HG03025 (cell line): ENCODE data around the gene ACSM5.
"Not testable (repeated sequence)": the region's sequence is repeated elsewhere in the genome, so short reads cannot be mapped to it uniquely, and the experiment has no call there.

Source experiments
- ATAC-seq: cut with Tn5 transposase; IDR thresholded peaks from one replicate; pipeline ENCODE4 v1.9.1; 2021; ENCODE audit warnings: mild to moderate bottlenecking, moderate library complexity; ENCODE audit not compliant: unreplicated experiment, low FRiP score

Gene ACSM5

DNA sequence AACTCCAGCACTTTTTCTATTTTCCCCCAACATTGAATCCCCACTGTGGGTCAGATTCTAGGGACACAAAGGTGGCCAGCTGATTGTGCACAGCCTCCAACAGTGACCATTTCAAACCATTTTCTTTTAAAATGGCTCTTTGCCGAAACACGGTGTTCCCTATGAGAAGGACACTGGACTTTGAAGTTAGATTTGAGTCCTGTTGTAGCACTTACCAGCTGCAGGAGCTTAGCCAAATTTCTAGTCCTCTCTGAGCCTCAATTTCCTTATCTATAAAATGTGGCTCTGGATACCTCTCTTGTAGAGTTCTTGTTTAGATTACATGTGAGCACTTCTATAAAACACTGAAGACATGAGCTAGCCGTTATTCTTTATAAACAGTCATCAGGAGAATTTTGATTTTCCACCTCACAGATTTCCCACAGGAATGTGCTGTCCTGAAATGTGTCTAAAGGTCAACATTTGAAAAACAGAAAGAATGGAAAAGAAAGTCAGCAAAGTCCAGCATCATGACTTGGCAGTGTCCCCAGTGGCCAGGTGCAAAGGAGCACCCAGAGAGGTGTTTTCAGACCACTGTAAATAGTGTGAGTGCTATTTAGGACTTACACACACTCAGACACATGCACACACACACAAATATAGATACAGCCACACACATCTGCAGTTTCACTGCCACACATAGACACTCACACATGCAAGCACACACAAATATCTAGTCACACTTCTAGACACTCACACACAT, 37.5 kb downstream of the ACSM5 start:
- not testable (repeated sequence) for ATAC-seq

DNA sequence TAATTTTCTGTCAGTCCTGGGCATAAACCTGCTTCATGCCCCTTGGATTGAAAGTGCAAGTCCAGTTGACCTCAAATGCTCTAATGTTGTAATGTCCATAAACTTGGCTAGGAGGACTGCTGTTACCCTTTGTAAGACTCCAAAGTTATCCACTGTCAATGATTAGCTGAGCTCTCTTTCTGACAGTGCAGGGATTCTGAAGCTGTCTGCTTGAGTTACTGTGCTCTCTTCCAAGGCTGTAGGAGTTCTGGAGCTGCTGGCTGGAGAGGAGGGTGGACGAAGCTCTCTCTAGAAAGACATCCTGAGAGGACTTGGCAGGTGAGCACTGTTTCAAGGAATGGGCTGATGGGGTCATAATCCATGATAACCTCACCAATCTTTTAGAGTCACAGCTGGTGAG, 42.0 kb downstream of the ACSM5 start, which contains the start of gene ACSM2A:
Gene ACSM2A, plus strand, starts transcription at position 158 of the 400 bp plus-strand sequence. CDS start 8,594 bp downstream, outside the sequence.
- not testable (repeated sequence) for ATAC-seq

- ATAC-seq = not testable (repeated sequence)
Measured at GRCh38 chr16:20453633-20454032, 44.3 kb downstream of the ACSM5 start.

DNA sequence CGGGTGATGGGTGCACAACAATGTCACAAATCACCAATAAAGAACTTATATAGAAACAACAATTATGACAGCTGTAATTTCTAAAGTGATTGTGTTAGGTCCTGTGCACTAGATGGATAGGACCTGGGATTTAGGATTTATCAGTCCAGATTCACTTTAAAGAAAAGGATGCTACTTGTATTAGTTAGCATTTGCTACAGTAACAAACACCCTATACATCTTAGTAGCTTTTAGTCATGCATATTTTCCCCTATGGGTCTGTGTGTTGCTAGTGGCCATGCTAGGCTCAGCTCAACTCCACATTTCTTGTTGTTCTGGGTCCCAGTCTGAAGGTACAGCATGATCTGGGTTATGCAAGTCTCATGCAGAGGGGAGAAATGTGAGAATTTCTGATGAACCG, 49.9 kb downstream of the ACSM5 start:
- ATAC-seq = not testable (repeated sequence)

- ATAC-seq = not testable (repeated sequence)
Measured at GRCh38 chr16:20460313-20460712, 51.0 kb downstream of the ACSM5 start.

- ATAC-seq = not testable (repeated sequence)
Measured at GRCh38 chr16:20468954-20469353, 59.6 kb downstream of the ACSM5 start.

DNA sequence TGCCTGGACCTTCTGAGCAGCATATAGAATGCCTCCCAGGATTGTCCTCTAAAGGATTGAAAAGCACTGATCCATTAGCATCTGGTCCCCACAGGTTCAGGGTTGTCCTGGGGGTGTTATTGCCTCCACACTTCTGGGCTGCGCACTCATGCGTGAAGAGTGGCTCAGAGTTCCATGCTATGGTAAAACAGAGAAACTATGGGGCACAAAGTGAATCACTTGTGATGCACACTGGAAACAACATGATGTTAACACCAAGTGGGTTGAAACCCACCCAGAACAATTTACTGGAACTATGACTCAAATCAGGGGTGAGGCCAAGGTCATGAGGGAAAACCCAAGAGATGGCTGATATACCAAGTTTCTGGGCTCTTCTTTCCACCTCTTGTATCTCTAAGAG, 60.6 kb downstream of the ACSM5 start:
- not testable (repeated sequence) for ATAC-seq

DNA sequence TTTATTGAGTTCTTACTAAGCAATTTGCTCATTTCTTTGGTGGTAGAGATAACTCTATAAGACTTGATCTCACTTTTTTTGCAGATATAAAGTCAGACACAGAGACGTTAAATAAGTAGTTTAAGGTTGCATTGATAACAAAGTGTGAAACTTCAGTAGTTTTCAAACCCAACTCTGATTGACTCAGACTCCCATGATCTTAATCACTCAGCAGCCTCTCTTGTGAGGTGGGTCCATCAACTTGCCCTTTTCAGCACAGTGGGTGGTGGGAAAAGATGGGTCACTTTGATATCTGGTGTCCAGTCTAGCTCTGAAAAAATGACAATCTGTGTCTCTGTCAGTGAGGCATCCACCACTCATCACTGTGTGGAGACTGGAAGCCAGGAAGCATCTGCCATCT, 61.4 kb downstream of the ACSM5 start:
- ATAC-seq = not testable (repeated sequence)

DNA sequence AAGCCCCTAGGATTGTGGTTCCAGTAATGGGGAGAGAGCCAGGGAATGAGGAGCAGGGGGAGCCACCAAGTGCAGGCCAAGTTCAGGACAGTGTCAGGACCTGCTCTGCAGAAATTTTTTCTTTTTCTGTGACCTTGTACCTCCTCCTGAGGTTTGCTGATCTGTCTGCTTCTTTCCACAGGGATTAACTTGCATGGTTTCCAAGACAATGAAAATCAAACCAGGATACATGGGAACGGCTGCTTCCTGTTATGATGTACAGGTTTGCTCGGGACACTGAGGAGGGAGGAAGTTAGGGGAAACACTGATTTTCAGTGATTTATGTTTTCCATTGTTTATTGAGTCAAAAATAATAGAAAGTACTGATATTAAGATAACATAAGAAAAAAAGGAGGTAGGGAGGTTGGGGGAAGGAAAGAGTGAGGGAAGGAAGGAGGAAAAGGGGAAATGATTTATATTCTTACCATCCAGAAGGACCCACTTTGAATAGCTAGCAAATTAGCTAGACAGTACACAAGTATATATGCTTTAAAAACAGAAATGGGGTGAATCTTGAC, 67.9 kb downstream of the ACSM5 start:
- not testable (repeated sequence) for ATAC-seq

DNA sequence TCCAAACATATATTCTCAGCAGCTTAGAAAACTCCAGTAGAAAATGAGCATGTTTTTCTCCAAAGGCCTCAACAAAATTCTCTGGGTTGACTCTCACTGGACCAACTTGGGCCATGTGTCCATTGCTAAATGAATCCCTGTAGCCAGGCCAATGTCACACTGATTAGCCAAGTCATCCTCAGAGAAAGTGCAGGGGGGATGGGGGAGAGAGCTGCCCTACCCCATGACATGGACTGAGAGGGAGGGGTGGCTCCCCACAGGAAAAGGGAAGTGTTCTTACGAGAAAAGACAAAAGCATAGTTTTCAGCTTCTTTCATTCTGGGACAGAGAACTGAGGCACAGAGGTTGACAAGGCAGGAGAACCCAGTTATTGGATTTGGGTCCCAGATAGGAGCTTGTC, 74.7 kb downstream of the ACSM5 start:
- not testable (repeated sequence) for ATAC-seq

- ATAC-seq = no peak
Measured at GRCh38 chr16:20484726-20485125, 75.4 kb downstream of the ACSM5 start.

DNA sequence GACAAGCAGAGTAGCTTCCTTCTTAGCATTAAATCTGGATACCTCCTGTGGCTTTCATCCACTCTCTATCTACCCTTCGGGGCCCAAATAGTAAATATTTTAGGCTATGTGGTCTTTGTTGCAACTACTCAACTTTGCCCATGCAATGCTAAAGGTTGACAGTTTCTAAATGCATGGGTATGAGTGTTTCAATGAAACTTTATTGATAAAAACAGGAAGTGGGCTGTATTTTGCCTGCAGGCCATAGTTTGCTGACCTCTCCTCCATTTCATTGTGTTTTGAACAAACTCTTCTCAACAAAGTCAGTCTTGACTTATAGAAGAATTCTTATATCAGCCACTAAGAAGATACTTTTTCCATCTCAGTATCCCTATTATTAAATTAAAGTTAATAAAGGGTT, 76.1 kb downstream of the ACSM5 start:
- ATAC-seq = no peak
